Activated effector memory CD4-positive, alpha-beta T cell treated with Interleukin-2 at 50 U/mL for 16 hours (primary cell): ENCODE results near the gene KRT15.

Experiments
- DNase-seq: peaks from one replicate; pipeline ENCODE4 v3.0.0-alpha.2; 2020

Gene KRT15

GRCh38 chr17:41518789-41519449 lies at the start of gene KRT15:
KRT15 (minus strand) TSS chr17:41518890; CDS start chr17:41518827, 63 bp downstream.
- DNase-seq = no peak

- DNase-seq = no peak
These were observed 48.6 kb upstream of the KRT15 start for GRCh38 chr17:41567317-41567716.

GRCh38 chr17:41565338-41565737 lies 46.6 kb upstream of the KRT15 start:
- DNase-seq = no peak

DNA sequence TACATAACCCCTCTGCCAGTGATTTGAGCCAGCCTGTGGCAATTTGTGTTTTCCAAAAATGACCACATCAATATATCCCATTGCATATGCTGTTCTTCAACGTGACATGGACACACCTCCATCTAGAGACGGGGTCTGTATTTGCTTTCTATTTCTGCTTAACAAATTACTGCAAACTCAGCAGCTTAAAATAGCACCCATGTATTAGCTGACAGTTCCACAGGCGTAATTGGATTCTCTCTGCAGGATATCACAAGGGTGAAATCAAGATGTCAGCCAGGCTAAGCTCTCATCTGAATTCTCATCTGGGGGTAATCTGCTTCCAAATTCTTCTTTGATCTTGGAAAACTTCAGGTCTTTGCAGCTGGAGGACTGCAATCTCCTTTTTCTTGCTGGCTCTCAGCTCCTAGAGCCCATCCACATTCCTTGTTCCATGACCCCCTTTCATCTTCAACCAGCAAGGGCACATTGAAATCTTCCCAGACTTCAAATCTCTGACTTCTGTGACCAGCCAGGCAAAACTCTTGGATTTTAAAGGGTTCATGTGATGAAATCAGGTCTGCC lies 45.0 kb upstream of the KRT15 start:
- no peak for DNase-seq

DNA sequence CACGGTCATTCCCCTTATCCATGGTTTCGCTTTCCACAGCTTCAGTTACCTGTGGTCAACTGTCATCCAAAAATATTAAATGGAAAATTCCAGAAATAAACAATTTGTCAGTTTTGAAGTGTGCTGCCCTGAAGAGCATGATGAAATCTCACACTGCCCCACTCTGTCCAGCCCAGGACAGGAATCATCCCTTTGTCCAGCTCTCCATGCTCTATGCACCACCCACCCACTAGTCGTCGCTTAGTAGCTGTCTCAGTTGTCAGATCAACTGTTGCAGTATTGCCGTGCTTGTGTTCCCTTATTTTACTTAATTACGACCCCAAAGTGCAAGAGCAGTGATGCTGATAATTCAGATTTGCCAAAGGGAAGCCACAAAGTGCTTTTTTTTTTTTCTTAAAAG lies 42.9 kb upstream of the KRT15 start:
- no peak for DNase-seq

DNA sequence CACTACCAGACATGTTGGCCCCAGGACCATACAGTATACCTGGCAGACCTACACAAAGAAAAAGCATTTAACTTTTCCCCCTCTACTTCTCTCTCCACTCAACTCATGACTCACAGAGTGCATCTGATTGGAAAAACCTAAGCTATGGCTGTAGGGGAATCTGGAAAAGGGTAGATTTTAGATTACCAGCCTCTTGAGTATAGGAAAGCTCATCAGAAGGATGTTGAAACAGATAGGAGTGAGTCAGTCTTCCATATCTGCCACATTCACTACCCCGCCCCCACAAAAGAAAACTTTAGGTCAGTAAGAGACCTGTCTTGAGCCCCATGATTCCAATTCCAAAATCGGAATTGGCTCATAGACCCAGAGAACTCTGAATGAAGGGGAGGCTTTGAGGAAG lies 40.9 kb upstream of the KRT15 start:
- DNase-seq = no peak

DNA sequence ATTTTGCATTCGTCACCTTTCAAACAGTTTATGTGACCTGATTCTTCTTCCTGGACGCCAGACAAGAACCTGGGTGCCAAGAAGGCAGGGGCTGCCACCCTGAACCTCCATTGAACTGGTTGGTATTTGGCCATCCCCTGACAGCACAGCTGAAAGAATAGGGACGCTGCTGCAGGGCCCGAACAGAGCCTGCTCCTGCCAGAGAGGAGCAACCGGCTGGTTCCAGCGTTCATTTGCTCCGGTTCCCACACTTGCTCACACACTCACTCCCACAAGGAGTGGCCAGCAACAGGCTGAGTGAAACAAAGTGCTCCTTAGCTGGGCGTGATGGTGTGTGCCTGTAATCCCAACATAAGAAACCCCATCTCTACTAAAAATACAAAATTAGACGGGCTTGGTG lies 38.2 kb upstream of the KRT15 start:
- DNase-seq = no peak

GRCh38 chr17:41556306-41556705 lies 37.6 kb upstream of the KRT15 start:
- no peak for DNase-seq

DNA sequence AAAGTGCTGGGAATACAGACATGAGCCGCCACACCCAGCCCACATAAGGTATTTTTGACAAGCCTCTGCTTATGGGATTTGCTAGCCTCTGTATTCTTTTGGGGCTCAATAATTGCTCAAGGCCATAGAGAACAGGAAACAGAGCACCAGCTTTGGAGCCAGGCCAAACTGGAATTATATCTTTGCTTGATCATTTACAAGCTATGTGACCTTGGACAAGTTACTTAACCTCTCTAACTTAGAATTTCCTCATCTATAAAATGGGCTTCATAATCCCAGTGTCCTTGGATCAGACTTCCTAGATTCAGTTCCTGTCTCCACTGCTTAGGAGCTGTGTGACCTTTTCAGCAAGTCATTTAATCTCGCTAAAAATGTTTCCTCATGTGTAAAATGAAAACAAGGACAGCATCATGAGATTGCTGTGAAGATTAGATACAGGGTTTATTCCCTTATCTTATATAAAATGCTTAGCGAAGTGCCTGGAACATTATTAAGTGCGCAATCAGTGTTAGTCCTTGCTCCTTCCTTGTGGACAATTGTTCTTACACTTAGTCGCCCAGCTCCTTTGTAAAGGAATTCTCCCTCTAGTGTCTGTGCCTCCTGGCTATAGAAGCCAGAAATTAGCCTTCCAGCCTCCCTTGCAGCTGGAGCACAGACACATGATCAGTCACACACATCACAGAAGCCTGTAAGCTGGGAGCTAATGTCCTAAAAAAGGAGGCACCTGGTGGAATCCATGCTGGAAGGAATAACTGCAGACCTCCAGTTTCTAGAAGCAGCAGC lies 36.6 kb upstream of the KRT15 start:
- DNase-seq = no peak

- DNase-seq = no peak
These were observed 35.4 kb upstream of the KRT15 start for GRCh38 chr17:41553987-41554680.

GRCh38 chr17:41553176-41553575 lies 34.5 kb upstream of the KRT15 start:
- no peak for DNase-seq

- no peak for DNase-seq
These were observed 33.8 kb upstream of the KRT15 start for GRCh38 chr17:41552455-41552854.

- no peak for DNase-seq
These were observed 32.7 kb upstream of the KRT15 start for GRCh38 chr17:41551365-41551764.

GRCh38 chr17:41549596-41550039 lies 30.9 kb upstream of the KRT15 start:
- no peak for DNase-seq

- peak; percentile 77 for DNase-seq
These were observed 30.3 kb upstream of the KRT15 start for GRCh38 chr17:41548844-41549595.

- peak; percentile 6 for DNase-seq
These were observed 29.5 kb upstream of the KRT15 start for GRCh38 chr17:41547921-41548843.

DNA sequence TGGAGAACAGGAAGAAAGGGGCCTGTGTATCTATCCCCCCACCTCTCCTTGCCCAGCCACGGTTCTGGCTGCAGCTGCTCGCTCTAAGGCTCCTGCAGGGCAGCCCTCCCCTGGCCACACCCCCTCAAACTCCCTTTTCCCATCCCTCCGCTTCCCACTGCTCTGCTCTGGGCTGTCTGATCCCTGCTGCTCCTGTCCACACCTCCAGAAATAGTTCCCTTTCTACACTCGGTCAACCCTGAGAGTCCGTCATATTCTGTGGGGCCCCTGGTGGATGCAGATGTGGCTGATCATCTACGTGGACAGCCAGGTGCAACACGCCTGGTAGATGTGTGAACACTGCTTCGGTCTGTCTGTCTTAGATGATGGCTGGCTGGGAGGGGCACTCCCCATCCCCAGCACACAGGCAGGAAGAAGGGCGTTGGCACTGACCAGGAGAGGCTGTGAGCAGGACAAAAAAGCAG lies 28.7 kb upstream of the KRT15 start:
- DNase-seq = no peak

DNA sequence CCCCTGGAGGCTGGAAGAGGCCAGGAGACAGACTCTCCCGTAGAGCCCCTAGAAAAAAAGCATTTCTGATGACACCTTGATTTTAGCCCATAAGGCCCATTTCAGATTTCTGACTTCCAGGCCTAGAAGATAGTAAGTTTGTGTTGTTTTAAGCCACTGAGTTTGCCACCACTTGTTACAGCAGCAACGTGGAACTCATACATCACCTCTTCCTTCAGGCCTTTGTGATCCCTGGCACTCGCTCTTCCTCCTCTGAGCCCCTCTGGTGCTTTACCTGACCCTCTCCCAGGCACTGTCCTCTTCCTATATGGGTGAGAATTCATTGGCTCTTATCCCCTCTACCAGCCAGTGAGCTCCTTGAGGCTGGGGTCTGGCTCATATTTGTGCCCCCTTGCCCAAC lies 28.1 kb upstream of the KRT15 start:
- no peak for DNase-seq

DNA sequence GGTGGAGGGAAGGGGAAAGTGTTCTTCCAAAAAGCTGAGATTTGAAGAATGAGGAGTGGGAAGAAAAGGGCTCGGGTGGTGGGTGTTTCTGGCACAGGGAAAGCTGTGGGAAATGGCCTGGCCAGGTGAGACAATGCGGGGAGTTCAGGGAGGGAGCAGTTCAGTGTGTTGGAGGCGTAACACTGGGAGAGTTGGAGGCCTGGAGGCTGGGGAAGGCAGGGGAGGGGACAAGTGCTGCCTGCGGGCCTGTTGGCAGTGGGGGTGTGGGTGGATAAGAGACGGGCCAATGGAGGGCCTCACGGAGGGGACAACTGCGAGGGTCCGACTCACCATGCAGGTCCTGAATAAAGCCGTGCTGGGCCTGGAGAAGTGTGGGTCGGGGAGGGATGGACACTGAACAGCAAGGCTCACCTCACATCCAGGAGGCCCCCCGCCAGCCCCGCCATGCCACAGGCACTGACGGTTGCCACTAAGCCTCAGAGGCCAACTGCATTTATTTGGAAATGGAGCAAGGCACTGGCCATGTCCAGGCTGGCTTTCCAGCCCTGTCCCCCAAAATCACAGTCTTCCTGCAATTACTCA lies 27.2 kb upstream of the KRT15 start:
- DNase-seq = no peak

DNA sequence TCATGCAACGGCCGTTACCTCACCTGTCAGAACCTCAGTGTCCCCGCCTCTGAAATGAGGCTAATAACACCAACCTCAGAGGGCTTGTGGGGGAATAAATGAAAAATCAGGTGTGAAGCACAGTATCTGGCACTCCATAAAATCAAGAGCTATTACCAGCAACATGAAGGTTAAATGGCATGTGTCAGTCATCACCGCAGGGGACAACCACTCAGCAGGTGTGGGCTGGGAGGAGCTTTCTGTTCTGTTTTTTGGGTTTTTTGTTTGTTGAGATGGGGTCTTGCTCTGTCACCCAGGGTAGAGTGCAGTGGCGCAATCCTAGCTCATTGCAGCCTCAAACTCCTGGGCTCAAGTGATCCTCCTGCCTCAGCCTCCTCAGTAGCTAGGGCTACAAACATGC lies 26.2 kb upstream of the KRT15 start:
- no peak for DNase-seq

DNA sequence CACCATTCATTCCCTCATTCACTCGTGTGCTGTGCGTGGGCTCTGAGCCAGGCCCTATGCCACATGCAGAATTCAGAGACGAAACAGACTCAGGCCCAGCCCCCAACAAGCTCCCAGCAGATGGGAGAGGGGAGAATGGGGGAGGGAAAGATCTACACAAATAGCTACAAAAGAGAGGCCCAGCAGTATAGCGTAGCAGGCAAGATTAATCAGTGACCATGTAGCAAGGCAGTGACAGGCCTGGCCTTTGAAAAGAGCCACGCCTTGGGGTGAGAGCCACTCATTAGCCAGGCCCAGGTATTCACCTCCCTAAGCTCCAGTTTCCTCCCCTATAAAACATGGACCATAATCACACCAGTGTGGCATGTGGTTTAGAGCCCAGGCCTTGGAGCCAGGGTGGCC lies 25.8 kb upstream of the KRT15 start:
- no peak for DNase-seq
